DND-41 (cell line): ENCODE data around the gene DNAH3.

Experiments used
- ATAC-seq: fragments of 200-7000 bp; cut with Tn5 transposase; 3 replicates; pipeline ENCODE4 v1.9.1; 2021; ENCODE audit warnings: low read depth; ENCODE audit not compliant: insufficient read depth
- DNase-seq: peaks from one replicate; pipeline ENCODE4 v3.0.0-alpha.2; 2020
- H2AFZ ChIP-seq: 2 replicates; pipeline ENCODE4 v1.6.0; 2012; ENCODE audit warnings: low read depth, low read length
- H3K27ac ChIP-seq: 2 replicates; pipeline ENCODE4 v1.5.1; 2012; ENCODE audit warnings: low read length, inconsistent platforms
- H3K27me3 ChIP-seq: fragments of 200-600 bp; sonication (generic); 2 replicates; pipeline ENCODE4 v1.6.0; 2012; ENCODE audit warnings: low read length, mild to moderate bottlenecking, inconsistent platforms; ENCODE audit not compliant: insufficient read depth, poor library complexity
- H3K36me3 ChIP-seq: 2 replicates; pipeline ENCODE4 v1.5.1; 2012; ENCODE audit warnings: low read length, inconsistent platforms; ENCODE audit not compliant: insufficient read depth
- H3K4me1 ChIP-seq: 2 replicates; pipeline ENCODE4 v1.5.1; 2012; ENCODE audit warnings: mild to moderate bottlenecking, low read length; ENCODE audit not compliant: insufficient read depth
- H3K4me2 ChIP-seq: 2 replicates; pipeline ENCODE4 v1.6.0; 2012; ENCODE audit warnings: mild to moderate bottlenecking, moderate library complexity, low read length, inconsistent platforms; ENCODE audit not compliant: insufficient read depth
- H3K4me3 ChIP-seq, 2 experiments: fragments of 200-600 bp in 1 of 2; shearing (Covaris generic) in 1 of 2; 2 replicates each; pipeline ENCODE4 v1.5.1; 2012 to 2016; ENCODE audit warnings: inconsistent platforms in 2 of 2, low read length in 2 of 2, mild to moderate bottlenecking in 2 of 2, low read depth in 1 of 2, moderate library complexity in 1 of 2
- H3K79me2 ChIP-seq: 2 replicates; pipeline ENCODE4 v1.6.0; 2012; ENCODE audit warnings: low read length, inconsistent platforms; ENCODE audit not compliant: insufficient read depth
- H3K9ac ChIP-seq: 2 replicates; pipeline ENCODE4 v1.6.0; 2012; ENCODE audit warnings: low read depth, mild to moderate bottlenecking, inconsistent platforms, low read length, moderate library complexity
- H3K9me3 ChIP-seq: 2 replicates; pipeline ENCODE4 v1.5.1; 2012; ENCODE audit warnings: low read length, moderate library complexity, mild to moderate bottlenecking, inconsistent platforms; ENCODE audit not compliant: insufficient read depth, severe bottlenecking
- H4K20me1 ChIP-seq: 2 replicates; pipeline ENCODE4 v1.6.0; 2012; ENCODE audit warnings: low read length; ENCODE audit not compliant: insufficient read depth
- EZH2 ChIP-seq: IDR thresholded peaks from 3 replicates; pipeline ENCODE4 v1.6.1; 2012; ENCODE audit warnings: borderline replicate concordance, low read depth, mild to moderate bottlenecking, moderate library complexity, low read length, inconsistent platforms; ENCODE audit not compliant: severe bottlenecking
- TF ChIP-seq, protein P1 (sequence below): IDR thresholded peaks from 2 replicates; pipeline ENCODE4 v1.5.1; 2012; ENCODE audit warnings: borderline replicate concordance, low read length, moderate library complexity, mild to moderate bottlenecking; ENCODE audit not compliant: poor library complexity, severe bottlenecking; ENCODE audit errors: extremely low read depth

The DNAH3 gene

DNA sequence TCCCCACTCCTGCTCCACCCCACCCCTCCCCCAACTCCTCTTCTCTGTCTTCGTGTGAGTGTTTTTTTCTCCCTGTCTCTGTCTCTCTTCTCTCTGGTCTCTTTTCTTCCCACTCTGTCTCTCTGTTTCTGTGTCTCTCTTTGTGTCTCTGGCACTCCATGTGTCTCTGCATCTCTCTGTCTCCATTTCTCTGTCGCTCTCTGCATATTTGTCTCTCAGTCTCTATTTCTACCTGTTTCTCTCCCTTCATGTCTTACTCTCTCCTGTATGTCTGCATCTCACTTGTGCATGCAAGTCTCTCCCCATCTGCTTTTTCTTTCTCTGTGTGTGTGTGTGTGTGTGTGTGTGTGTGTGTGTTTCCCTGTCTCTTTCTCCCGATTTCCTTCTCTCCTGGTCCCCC is 181.9 kb downstream of the DNAH3 start:
- no peak for DNase-seq
- no peak overlapping the region for H3K4me2 ChIP-seq
- H4K20me1 ChIP-seq = no peaks in the 10 kb centered on the region; the same call in 1 of the 2 replicates
- no peak overlapping the region for H3K27ac ChIP-seq
- no peaks in the 10 kb centered on the region for H3K79me2 ChIP-seq
- H2AFZ ChIP-seq = no peak overlapping the region
- no peak overlapping the region for H3K4me3 ChIP-seq
- H3K9ac ChIP-seq = no peak overlapping the region
- H3K4me1 ChIP-seq = no peaks in the 10 kb centered on the region
- H3K36me3 ChIP-seq = no peaks in the 10 kb centered on the region
- H3K9me3 ChIP-seq = no peaks in the 10 kb centered on the region
- no peaks in the 10 kb centered on the region for H3K27me3 ChIP-seq
- no peak for TF ChIP-seq EZH2
- TF ChIP-seq, protein P1, sequence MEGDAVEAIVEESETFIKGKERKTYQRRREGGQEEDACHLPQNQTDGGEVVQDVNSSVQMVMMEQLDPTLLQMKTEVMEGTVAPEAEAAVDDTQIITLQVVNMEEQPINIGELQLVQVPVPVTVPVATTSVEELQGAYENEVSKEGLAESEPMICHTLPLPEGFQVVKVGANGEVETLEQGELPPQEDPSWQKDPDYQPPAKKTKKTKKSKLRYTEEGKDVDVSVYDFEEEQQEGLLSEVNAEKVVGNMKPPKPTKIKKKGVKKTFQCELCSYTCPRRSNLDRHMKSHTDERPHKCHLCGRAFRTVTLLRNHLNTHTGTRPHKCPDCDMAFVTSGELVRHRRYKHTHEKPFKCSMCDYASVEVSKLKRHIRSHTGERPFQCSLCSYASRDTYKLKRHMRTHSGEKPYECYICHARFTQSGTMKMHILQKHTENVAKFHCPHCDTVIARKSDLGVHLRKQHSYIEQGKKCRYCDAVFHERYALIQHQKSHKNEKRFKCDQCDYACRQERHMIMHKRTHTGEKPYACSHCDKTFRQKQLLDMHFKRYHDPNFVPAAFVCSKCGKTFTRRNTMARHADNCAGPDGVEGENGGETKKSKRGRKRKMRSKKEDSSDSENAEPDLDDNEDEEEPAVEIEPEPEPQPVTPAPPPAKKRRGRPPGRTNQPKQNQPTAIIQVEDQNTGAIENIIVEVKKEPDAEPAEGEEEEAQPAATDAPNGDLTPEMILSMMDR = no peak
- no peak for ATAC-seq

- no peaks in the 10 kb centered on the region for H4K20me1 ChIP-seq
- H3K4me1 ChIP-seq = no peaks in the 10 kb centered on the region
- H3K36me3 ChIP-seq = no peaks in the 10 kb centered on the region
- no peak overlapping the region for H3K4me3 ChIP-seq
- no peak overlapping the region for H3K9ac ChIP-seq
- ATAC-seq (no peak), DNase-seq (no peak)
- H2AFZ ChIP-seq = no peak overlapping the region
- H3K79me2 ChIP-seq = no peaks in the 10 kb centered on the region
- H3K27me3 ChIP-seq = no peaks in the 10 kb centered on the region
- H3K27ac ChIP-seq = no peak overlapping the region
- TF ChIP-seq, protein P1 = no peak
- H3K9me3 ChIP-seq = no peaks in the 10 kb centered on the region
- no peak overlapping the region for H3K4me2 ChIP-seq
Observed at GRCh38 chr16:20960899-20961298, 189.7 kb downstream of the DNAH3 start.

GRCh38 chr16:20957153-20957552 is 193.5 kb downstream of the DNAH3 start:
- Histone ChIP-seq H3K27me3 (no peaks in the 10 kb centered on the region), H3K27ac (no peak overlapping the region), H2AFZ (no peak overlapping the region), H4K20me1 (no peaks in the 10 kb centered on the region), H3K9me3 (no peaks in the 10 kb centered on the region), H3K9ac (no peak overlapping the region), H3K4me3 (no peak overlapping the region), H3K79me2 (no peaks in the 10 kb centered on the region), H3K36me3 (no peaks in the 10 kb centered on the region), H3K4me1 (no peaks in the 10 kb centered on the region), H3K4me2 (no peak overlapping the region)
- ATAC-seq (no peak), DNase-seq (no peak)
- TF ChIP-seq, protein P1 = no peak

- Histone ChIP-seq H3K4me1 (no peaks in the 10 kb centered on the region), H3K9ac (no peak overlapping the region), H3K27ac (no peak overlapping the region), H3K27me3 (no peaks in the 10 kb centered on the region), H3K4me2 (no peak overlapping the region), H3K9me3 (no peaks in the 10 kb centered on the region), H3K36me3 (no peaks in the 10 kb centered on the region), H2AFZ (no peak overlapping the region), H3K4me3 (no peak overlapping the region), H4K20me1 (no peaks in the 10 kb centered on the region), H3K79me2 (no peaks in the 10 kb centered on the region)
- DNase-seq (no peak), ATAC-seq (no peak)
- TF ChIP-seq, protein P1 = no peak
- TF ChIP-seq EZH2 = no peak
Observed at GRCh38 chr16:20956319-20956718, 194.3 kb downstream of the DNAH3 start.
